C4-2B (cell line): Measurements from ENCODE around the gene FAF1.

Experiments
- ZFX ChIP-seq: fragments of 450-650 bp; IDR thresholded peaks from 2 replicates; pipeline ENCODE4 v1.6.1; 2017
- TF ChIP-seq, protein P1 (sequence below): fragments of 450-650 bp; conservative IDR thresholded peaks from 2 replicates; pipeline ENCODE4 v1.5.1; 2017; ENCODE audit warnings: mild to moderate bottlenecking

DNA sequence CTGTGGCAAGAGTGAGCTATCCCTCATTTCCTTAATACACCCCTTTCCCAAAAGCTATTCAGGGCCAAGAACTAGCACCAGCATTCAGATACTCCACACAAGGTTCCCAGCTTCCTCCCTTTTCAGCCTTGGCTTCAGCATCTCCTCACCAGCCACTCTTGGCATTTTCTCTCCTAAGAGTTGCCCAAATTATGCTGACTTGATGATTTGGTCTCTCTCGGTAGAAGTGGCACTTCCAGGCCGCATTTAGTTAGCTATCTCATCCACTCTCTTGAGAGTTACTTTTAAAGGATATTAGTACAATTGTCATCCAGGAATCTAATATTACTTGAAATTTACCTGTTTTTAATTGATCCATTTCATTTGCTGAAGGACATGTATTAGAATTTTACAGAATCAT lies 337.8 kb downstream of the FAF1 start:
- TF ChIP-seq, protein P1, sequence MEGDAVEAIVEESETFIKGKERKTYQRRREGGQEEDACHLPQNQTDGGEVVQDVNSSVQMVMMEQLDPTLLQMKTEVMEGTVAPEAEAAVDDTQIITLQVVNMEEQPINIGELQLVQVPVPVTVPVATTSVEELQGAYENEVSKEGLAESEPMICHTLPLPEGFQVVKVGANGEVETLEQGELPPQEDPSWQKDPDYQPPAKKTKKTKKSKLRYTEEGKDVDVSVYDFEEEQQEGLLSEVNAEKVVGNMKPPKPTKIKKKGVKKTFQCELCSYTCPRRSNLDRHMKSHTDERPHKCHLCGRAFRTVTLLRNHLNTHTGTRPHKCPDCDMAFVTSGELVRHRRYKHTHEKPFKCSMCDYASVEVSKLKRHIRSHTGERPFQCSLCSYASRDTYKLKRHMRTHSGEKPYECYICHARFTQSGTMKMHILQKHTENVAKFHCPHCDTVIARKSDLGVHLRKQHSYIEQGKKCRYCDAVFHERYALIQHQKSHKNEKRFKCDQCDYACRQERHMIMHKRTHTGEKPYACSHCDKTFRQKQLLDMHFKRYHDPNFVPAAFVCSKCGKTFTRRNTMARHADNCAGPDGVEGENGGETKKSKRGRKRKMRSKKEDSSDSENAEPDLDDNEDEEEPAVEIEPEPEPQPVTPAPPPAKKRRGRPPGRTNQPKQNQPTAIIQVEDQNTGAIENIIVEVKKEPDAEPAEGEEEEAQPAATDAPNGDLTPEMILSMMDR, result no peak
- TF ChIP-seq ZFX, result no peak
